H1 (cell line): ENCODE measurements around the gene PKMYT1. TPM values are rescaled to one million over a fixed set of nuclear protein-coding genes. Genes with fewer than 3 reads are reported as not detected.

Experiments
- CTCF ChIA-PET: fragments of 300-600 bp; sonication (Branson Sonifier 250); formaldehyde crosslinking; loops from one replicate; lab custom pipeline; 2021; ENCODE audit not compliant: partially characterized antibody; lab: Charles Lee
- POLR2A ChIA-PET: fragments of 300-600 bp; sonication (Branson Sonifier 250); formaldehyde crosslinking; loops from one replicate; lab custom pipeline; 2021; ENCODE audit warnings: inconsistent platforms; ENCODE audit not compliant: partially characterized antibody; lab: Charles Lee
- DNase-seq, 2 experiments: peaks; one replicate each; pipeline versions ENCODE4 v3.0.0 to v3.0.0-alpha.2; 2010 to 2022; ENCODE audit warnings: low spot score in 2 of 2, low read depth in 1 of 2, mixed read lengths in 1 of 2
- FAIRE-seq: peaks from 2 replicates; lab custom pipeline; 2011; peaks lifted over from hg19 to GRCh38; lab: Jason Lieb, UNC
- H2AFZ ChIP-seq: 2 replicates; pipeline ENCODE4 v1.8.1; 2012; ENCODE audit warnings: low read length, inconsistent platforms
- H2AK5ac ChIP-seq: 2 replicates; pipeline ENCODE4 v1.6.1; 2013; ENCODE audit warnings: low read depth, low read length
- H2BK120ac ChIP-seq: replicated peaks from 2 replicates; pipeline ENCODE3; 2013; ENCODE audit warnings: low read depth, low read length, inconsistent platforms
- H2BK12ac ChIP-seq: 2 replicates; pipeline ENCODE4 v1.6.1; 2013; ENCODE audit warnings: low read depth, low read length
- H2BK15ac ChIP-seq: 2 replicates; pipeline ENCODE4 v1.6.1; 2013; ENCODE audit warnings: low read length
- H2BK20ac ChIP-seq: 2 replicates; pipeline ENCODE4 v1.6.1; 2013; ENCODE audit warnings: low read length
- H2BK5ac ChIP-seq: 2 replicates; pipeline ENCODE4 v1.6.1; 2013; ENCODE audit warnings: low read depth, low read length
- H3K14ac ChIP-seq: 2 replicates; pipeline ENCODE4 v1.6.1; 2013; ENCODE audit warnings: inconsistent platforms; ENCODE audit not compliant: insufficient read length
- H3K18ac ChIP-seq: 2 replicates; pipeline ENCODE4 v1.6.1; 2013; ENCODE audit warnings: low read length; ENCODE audit errors: extremely low read depth
- H3K23ac ChIP-seq: 2 replicates; pipeline ENCODE4 v1.6.1; 2013; ENCODE audit warnings: inconsistent platforms; ENCODE audit not compliant: insufficient read length
- H3K23me2 ChIP-seq: 2 replicates; pipeline ENCODE4 v1.6.1; 2013; ENCODE audit warnings: low read depth, low read length
- H3K27ac ChIP-seq: 2 replicates; pipeline ENCODE4 v1.6.1; 2011; ENCODE audit warnings: low read depth, low read length, inconsistent platforms
- H3K27me3 ChIP-seq, 4 experiments: replicated peaks in 1 of 4; 1 replicate in 1 of 4; 2 replicates in 3 of 4; pipeline versions ENCODE4 v1.6.1 to v1.8.1; 2011 to 2013; ENCODE audit warnings: low read length in 3 of 4, mild to moderate bottlenecking in 3 of 4, inconsistent platforms in 2 of 4, mixed read lengths in 2 of 4, moderate library complexity in 1 of 4; ENCODE audit not compliant: control insufficient read depth in 3 of 4, insufficient read depth in 3 of 4; ENCODE audit errors: extremely low read depth in 1 of 4
- H3K36me3 ChIP-seq, 4 experiments: 2 replicates each; pipeline versions ENCODE4 v1.6.1 to v1.8.1; 2011 to 2013; ENCODE audit warnings: mild to moderate bottlenecking in 4 of 4, low read length in 3 of 4, moderate library complexity in 2 of 4, control low read depth in 1 of 4, inconsistent platforms in 1 of 4; ENCODE audit not compliant: insufficient read depth in 4 of 4, control insufficient read depth in 2 of 4
- H3K4ac ChIP-seq: replicated peaks from 2 replicates; pipeline ENCODE3; 2013; ENCODE audit warnings: low read length, low read depth, mixed read lengths, inconsistent platforms; ENCODE audit not compliant: insufficient read length
- H3K4me1 ChIP-seq, 4 experiments: replicated peaks in 1 of 4; 1 replicate in 1 of 4; 2 replicates in 3 of 4; pipeline versions ENCODE4 v1.6.1 to v1.8.1; 2011 to 2013; ENCODE audit warnings: low read length in 3 of 4, inconsistent platforms in 2 of 4, mixed read lengths in 1 of 4; ENCODE audit not compliant: insufficient read depth in 4 of 4, control insufficient read depth in 3 of 4
- H3K4me2 ChIP-seq, 2 experiments: 2 replicates each; pipeline versions ENCODE4 v1.6.1 to v1.8.1; 2011 to 2013; ENCODE audit warnings: low read depth in 2 of 2, low read length in 2 of 2, control low read depth in 1 of 2, inconsistent platforms in 1 of 2, mild to moderate bottlenecking in 1 of 2; ENCODE audit not compliant: insufficient read depth in 1 of 2
- H3K4me3 ChIP-seq, 4 experiments: fragments of 200-600, 300-600 bp in 1 of 4; sonication (generic), shearing (Covaris generic), sonication (Bioruptor Twin) in 1 of 4; 2 replicates each; pipeline versions ENCODE4 v1.5.1 to v1.8.1; 2011 to 2016; ENCODE audit warnings: low read length in 4 of 4, low read depth in 3 of 4, control low read depth in 2 of 4, inconsistent platforms in 2 of 4, mild to moderate bottlenecking in 2 of 4, mixed read lengths in 1 of 4, moderate library complexity in 1 of 4; ENCODE audit not compliant: insufficient read depth in 2 of 4; ENCODE audit errors: extremely low read depth in 1 of 4
- H3K56ac ChIP-seq: replicated peaks from 2 replicates; pipeline ENCODE3; 2013; ENCODE audit warnings: low read depth, mild to moderate bottlenecking, mixed read lengths, low read length, inconsistent platforms; ENCODE audit not compliant: insufficient read length
- H3K79me1 ChIP-seq: 2 replicates; pipeline ENCODE4 v1.6.1; 2013; ENCODE audit warnings: low read depth, low read length, control low read depth
- H3K79me2 ChIP-seq, 2 experiments: 2 replicates each; pipeline versions ENCODE4 v1.6.1 to v1.8.1; 2012 to 2013; ENCODE audit warnings: low read length in 2 of 2, mild to moderate bottlenecking in 2 of 2, inconsistent platforms in 1 of 2; ENCODE audit not compliant: insufficient read depth in 2 of 2, control insufficient read depth in 1 of 2
- H3K9ac ChIP-seq, 4 experiments: replicated peaks in 1 of 4; 1 replicate in 1 of 4; 2 replicates in 3 of 4; pipeline versions ENCODE4 v1.6.1 to v1.8.1; 2011 to 2013; ENCODE audit warnings: low read depth in 3 of 4, low read length in 3 of 4, control low read depth in 2 of 4, mild to moderate bottlenecking in 2 of 4, moderate library complexity in 2 of 4, inconsistent platforms in 1 of 4; ENCODE audit errors: extremely low read depth in 1 of 4
- H3K9me3 ChIP-seq, 2 experiments: 2 replicates each; pipeline versions ENCODE4 v1.6.1 to v1.8.1; 2012 to 2013; ENCODE audit warnings: mild to moderate bottlenecking in 2 of 2, moderate library complexity in 2 of 2, control low read depth in 1 of 2, inconsistent platforms in 1 of 2, low read depth in 1 of 2, low read length in 1 of 2, mixed read lengths in 1 of 2; ENCODE audit not compliant: insufficient read depth in 2 of 2
- H4K20me1 ChIP-seq, 2 experiments: replicated peaks in 1 of 2; 2 replicates each; pipeline versions ENCODE3 to v1.8.1; 2011 to 2013; ENCODE audit warnings: inconsistent platforms in 2 of 2, low read length in 2 of 2, mild to moderate bottlenecking in 1 of 2; ENCODE audit not compliant: insufficient read depth in 2 of 2, control insufficient read depth in 1 of 2
- H4K5ac ChIP-seq: 2 replicates; pipeline ENCODE4 v1.6.1; 2013; ENCODE audit warnings: low read length, low read depth, mixed read lengths, inconsistent platforms; ENCODE audit not compliant: insufficient read length
- H4K8ac ChIP-seq: 2 replicates; pipeline ENCODE4 v1.8.0; 2013; ENCODE audit warnings: mild to moderate bottlenecking, moderate library complexity, low read length, inconsistent platforms; ENCODE audit not compliant: insufficient read depth; ENCODE audit errors: extremely low read depth
- H4K91ac ChIP-seq: replicated peaks from 2 replicates; pipeline ENCODE3; 2013; ENCODE audit warnings: low read length, mixed read lengths, inconsistent platforms; ENCODE audit not compliant: insufficient read length
- CHD2 ChIP-seq: IDR thresholded peaks from 2 replicates; pipeline ENCODE4 v1.6.1; 2012; ENCODE audit warnings: low read length, improper control_type of control experiment
- EP300 ChIP-seq, 2 experiments: IDR thresholded peaks; 1 replicate in 1 of 2; 2 replicates in 1 of 2; pipeline ENCODE4 v1.6.1; 2011 to 2012; ENCODE audit warnings: low read depth in 2 of 2, low read length in 2 of 2, mild to moderate bottlenecking in 2 of 2, borderline replicate concordance in 1 of 2, inconsistent platforms in 1 of 2, moderate library complexity in 1 of 2
- HDAC6 ChIP-seq: IDR thresholded peaks from one replicate; pipeline ENCODE4 v1.7.1; 2012; ENCODE audit warnings: low read depth, mild to moderate bottlenecking, inconsistent platforms, low read length, moderate library complexity
- MAFK ChIP-seq: IDR thresholded peaks from 2 replicates; pipeline ENCODE4 v1.6.1; 2012; ENCODE audit warnings: low read depth, mild to moderate bottlenecking, improper control_type of control experiment, low read length
- RAD21 ChIP-seq, 2 experiments: IDR thresholded peaks in 1 of 2; conservative IDR thresholded peaks in 1 of 2; 2 replicates each; pipeline ENCODE4 v1.6.1; 2011; ENCODE audit warnings: low read depth in 2 of 2, low read length in 2 of 2, improper control_type of control experiment in 1 of 2, inconsistent platforms in 1 of 2, mild to moderate bottlenecking in 1 of 2, moderate library complexity in 1 of 2
- RBBP5 ChIP-seq: IDR thresholded peaks from 2 replicates; pipeline ENCODE4 v1.7.1; 2012; ENCODE audit warnings: low read depth, mild to moderate bottlenecking, inconsistent platforms, low read length, moderate library complexity, borderline replicate concordance
- RXRA ChIP-seq: IDR thresholded peaks from 2 replicates; pipeline ENCODE4 v1.6.1; 2011; ENCODE audit warnings: low read depth, mild to moderate bottlenecking, low read length, moderate library complexity; ENCODE audit not compliant: insufficient read depth
- SIRT6 ChIP-seq: IDR thresholded peaks from one replicate; pipeline ENCODE4 v1.7.1; 2012; ENCODE audit warnings: low read length, inconsistent platforms
- SIX5 ChIP-seq: IDR thresholded peaks from 2 replicates; pipeline ENCODE4 v1.6.1; 2011; ENCODE audit warnings: mild to moderate bottlenecking, low read depth, low read length
- TCF12 ChIP-seq: IDR thresholded peaks from 2 replicates; pipeline ENCODE4 v1.6.1; 2011; ENCODE audit warnings: low read depth, mild to moderate bottlenecking, low read length
- WGBS, 2 experiments: shearing (Covaris generic) in 1 of 2; methylation state at CpG; one replicate each; pipeline versions ENCODE4 v1.1.6 to v1.1.7; 2013 to 2015; ENCODE audit warnings: low lambda C conversion rate in 2 of 2, mixed read lengths in 2 of 2, inconsistent platforms in 1 of 2, low coverage in 1 of 2, missing lambda C conversion rate in 1 of 2; ENCODE audit not compliant: insufficient replicate concordance in 2 of 2, insufficient coverage in 1 of 2, insufficient read length in 1 of 2; ENCODE audit errors: extremely low coverage in 1 of 2, missing lambda C conversion rate in 1 of 2; 5-methylcytosine and 5-hydroxymethylcytosine counted together
- polyA plus RNA-seq, 7 experiments: library from polyadenylated mRNA; depleted of rRNA in 3 of 7; stranded (reverse) in 5 of 7; unstranded in 2 of 7; fragments of >200 nt in 5 of 7; fragments of 200-250 nt in 2 of 7; gene quantifications; 1 replicate in 5 of 7; 2 replicates in 1 of 7; 4 replicates in 1 of 7; pipeline versions ENCODE4 v1.2.1 to v1.2.3, GENCODE V29; 2011 to 2013; ENCODE audit warnings: missing spikeins in 2 of 7, mixed read lengths in 2 of 7
- total RNA-seq: library from RNA; stranded (reverse); fragmentation: NEBNext Ultra II Directional; extraction: Animal tissue kit (Norgen Biotek cat#: 25700); gene quantifications from 2 replicates; pipeline ENCODE4 v1.2.1, GENCODE V29; 2021

PKMYT1 gene
- total and polyA plus RNA-seq, 2 of the 8 experiments (the other 6 are each of a cell fraction or from before 2014, with no cell fraction given): 74.7 to 85.2 TPM

- H3K14ac ChIP-seq: no peak within 1 kb of the TSS
- H4K5ac ChIP-seq: peak within 1 kb of the TSS; percentile 83
- peak within 1 kb of the TSS; percentile 81; the same call in 1 of the 2 replicates for H2BK15ac ChIP-seq
- no peak within 1 kb of the TSS for H2AFZ ChIP-seq
- peak within 1 kb of the TSS; percentile 83 to 88 for H3K4me2 ChIP-seq
- H3K79me2 ChIP-seq: peaks cover 0 to 4% of the 10 kb centered on the region in 2 experiments; a peak in 1 of 4 replicates
- H3K9me3 ChIP-seq: no peaks in the 10 kb centered on the region
- H3K23me2 ChIP-seq: peaks cover 19% of the 10 kb centered on the region; the same call in 1 of the 2 replicates
- DNase-seq (peak; percentile 97 to 98), FAIRE-seq (peak; percentile 90)
- peak within 1 kb of the TSS; percentile 94 for H4K91ac ChIP-seq
- CTCF ChIA-PET: interaction anchor here (1.2 to 23.8 kb wide), 6 partner anchors 8 to 127 kb away, joined by 3 to 639 read pairs (median 4); partner anchors contain the start of gene CLDN9
- peak within 1 kb of the TSS; percentile 87 for H3K56ac ChIP-seq
- peaks cover 0 to 23% (median 20%) of the 10 kb centered on the region in 4 experiments; a peak in 6 of 7 replicates for H3K4me1 ChIP-seq
- H3K27ac ChIP-seq: peak within 1 kb of the TSS; percentile 94
- peak within 1 kb of the TSS; percentile 75 for H3K4ac ChIP-seq
- H2BK5ac ChIP-seq: peak within 1 kb of the TSS; percentile 97
- no peaks in the 10 kb centered on the region for H3K27me3 ChIP-seq
- 0 out of 2 replicates have a peak within 1 kb of the TSS, but pooled peaks have one; percentile 61 for H2BK20ac ChIP-seq
- no peaks in the 10 kb centered on the region for H3K79me1 ChIP-seq
- H2AK5ac ChIP-seq: 0 out of 2 replicates have a peak within 1 kb of the TSS, but pooled peaks have one; percentile 94
- no peak within 1 kb of the TSS for H3K23ac ChIP-seq
- H2BK120ac ChIP-seq: peak within 1 kb of the TSS; percentile 65
- H3K4me3 ChIP-seq: peak within 1 kb of the TSS; percentile 39 to 97 (median 94)
- H3K18ac ChIP-seq: peak within 1 kb of the TSS; percentile 93
- peak within 1 kb of the TSS; percentile 94; the same call in 1 of the 2 replicates for H4K8ac ChIP-seq
- peak within 1 kb of the TSS; percentile 96 for H2BK12ac ChIP-seq
- 2% methylated on average over 43 of the region's 69 CpGs; no CpG with 5 or more reads in 1 of the 2 experiments for WGBS, 2 experiments
- H4K20me1 ChIP-seq: peaks cover 6 to 24% of the 10 kb centered on the region in 2 experiments
- H3K36me3 ChIP-seq: peaks cover 0 to 19% (median 11%) of the 10 kb centered on the region in 4 experiments; a peak in 7 of 8 replicates
- POLR2A ChIA-PET: interaction anchor here (0.8 to 35.7 kb wide), 14 partner anchors 5 to 147 kb away, joined by 3 to 1808 read pairs (median 24); partner anchors contain the start of genes BICDL2, CLDN6, CLDN9 and HCFC1R1
- H3K9ac ChIP-seq: peak within 1 kb of the TSS; percentile 46 to 89 (median 70)
- peak; percentile 71; the same call in 1 of the 2 replicates for TF ChIP-seq TCF12
- peak; percentile 96 for TF ChIP-seq SIX5
- TF ChIP-seq RXRA: no peak
- peak in 1 of 2 experiments; percentile 2; a peak in 2 of 4 replicates for TF ChIP-seq RAD21 (IDR thresholded peaks at IDR 0.05 in 1 of 2, conservative IDR thresholded peaks at IDR 0.05 in 1 of 2; ENCODE audit: low read depth in 2 of 2, low read length in 2 of 2)
- TF ChIP-seq CHD2: peak; percentile 87
- no peak for TF ChIP-seq SIRT6
- TF ChIP-seq HDAC6: no peak
- TF ChIP-seq RBBP5: 0 out of 2 replicates have a peak, but pooled peaks have one; percentile 74
- no peak for TF ChIP-seq EP300 (IDR thresholded peaks at IDR 0.05; ENCODE audit: borderline replicate concordance in 1 of 2, low read depth in 2 of 2, low read length in 2 of 2)
- no peak for TF ChIP-seq MAFK
Measured at GRCh38 chr16:3023669-3024478, 43.6 kb upstream of the PKMYT1 start, which contains the start of the genes HCFC1R1 and THOC6. Gene HCFC1R1 (minus strand): TSS chr16:3023942. CDS start chr16:3023941, 1 bp downstream. Gene THOC6 (plus strand): TSS chr16:3024035. CDS start chr16:3024327, 292 bp downstream.
